ENCODE measurements around the gene FAM98C. TPM values are rescaled to one million over a fixed set of nuclear protein-coding genes. Genes with fewer than 3 reads are reported as not detected.

Gene FAM98C
- total and polyA plus RNA-seq, 2 donors (not counting 1 experiment from before 2014, with no cell fraction given) = 44.1 to 73.5 TPM

GRCh38 chr19:38384209-38385027 lies 18.5 kb upstream of the FAM98C start:
- H3K27ac ChIP-seq (ENCODE audit: low read length in 2 of 2) = no peak overlapping the region
- Mint-ChIP-seq H3K27ac (no peak overlapping the region), H3K9me3 (ENCODE audit: insufficient read depth) (no peaks in the 10 kb centered on the region), H3K27me3 (peaks cover 16% of the 10 kb centered on the region), H3K4me3 (peak overlapping the region; percentile 52), H3K4me1 (peaks cover 26% of the 10 kb centered on the region)
- H3K4me2 ChIP-seq (replicated peaks; ENCODE audit: low read depth, low read length, poor library complexity, severe bottlenecking) = no peak overlapping the region
- POLR2A ChIA-PET = interaction anchor here (0.6 to 0.7 kb wide), 2 partner anchors 8 to 478 kb away, joined by 3 to 4 read pairs; partner anchors contain the start of gene WDR87
- CTCF ChIA-PET = interaction anchor here (0.8 kb wide), 1 partner anchor 19 kb away, joined by 3 read pairs; the partner anchor contains the start of gene FAM98C
- ATAC-seq (ENCODE audit: low read depth) = no peak
- H3K9me3 ChIP-seq (ENCODE audit: control extremely low read depth in 1 of 3, control insufficient read depth in 2 of 3, insufficient read depth in 1 of 3, low read length in 2 of 3) = peaks cover 0 to 30% (median 0%) of the 10 kb centered on the region in 3 donors
- peaks cover 7% of the 10 kb centered on the region for H3K79me2 ChIP-seq (ENCODE audit: control insufficient read depth, insufficient read depth, low read length)
- no peak overlapping the region for H3K9ac ChIP-seq (ENCODE audit: low read length)
- H3K27me3 ChIP-seq (replicated peaks in 1 of 4; ENCODE audit: control extremely low read depth in 1 of 4, control insufficient read depth in 3 of 4, insufficient read depth in 4 of 4, low read length in 3 of 4) = peaks cover 0 to 44% (median 18%) of the 10 kb centered on the region in 4 experiments
- intact Hi-C loops (cut with micrococcal nuclease) = loop anchor here (5.0 kb wide), 1 partner anchor 233 kb away; the partner anchor contains the start of genes EIF3K and MAP4K1
- peaks cover 36% of the 10 kb centered on the region in 2 donors for H3K4me1 ChIP-seq (ENCODE audit: control insufficient read depth in 2 of 2, insufficient read depth in 2 of 2, low read length in 2 of 2)
- H3K36me3 ChIP-seq (replicated peaks in 1 of 2; ENCODE audit: control extremely low read depth in 1 of 2, control insufficient read depth in 1 of 2, extremely low read depth in 1 of 2, insufficient read depth in 2 of 2, low read length in 1 of 2) = peaks cover 0 to 52% of the 10 kb centered on the region in 2 experiments
- no peak for DNase-seq
- H3K4me3 ChIP-seq (ENCODE audit: control extremely low read depth in 1 of 5, extremely low read depth in 1 of 5, insufficient read depth in 1 of 5, low read depth in 2 of 5, low read length in 4 of 5) = no peak overlapping the region
- 95% methylated on average over 10 of the region's 10 CpGs for WGBS (ENCODE audit: insufficient coverage)
- peaks cover 77% of the 10 kb centered on the region for H4K20me1 ChIP-seq (ENCODE audit: control insufficient read depth, insufficient read depth, low read length, poor library complexity, severe bottlenecking)
- TF ChIP-seq CTCF (IDR thresholded peaks at IDR 0.05) = no peak
- no peak for TF ChIP-seq EZH2 (IDR thresholded peaks at IDR 0.05; ENCODE audit: borderline replicate concordance, insufficient read depth, low read depth, low read length, poor library complexity, severe bottlenecking)
- no peak overlapping the region for H2AFZ ChIP-seq (ENCODE audit: insufficient read depth, low read depth, low read length, poor library complexity, severe bottlenecking)

Measured in B cell (primary cell).